ENCODE measurements around the gene CNBD2.
"Not testable (repeated sequence)": the region's sequence is repeated elsewhere in the genome, so short reads cannot be mapped to it uniquely, and the experiment has no call there.

Gene CNBD2

GRCh38 chr20:36064658-36065426 is 96.5 kb downstream of the CNBD2 start:
- peak; percentile 94 for DNase-seq

- DNase-seq, result no peak
These were observed 97.1 kb downstream of the CNBD2 start for GRCh38 chr20:36065427-36065998.

- DNase-seq, result no peak
These were observed 98.4 kb downstream of the CNBD2 start for GRCh38 chr20:36066777-36067176.

GRCh38 chr20:36068526-36068925 is 100.1 kb downstream of the CNBD2 start:
- not testable (repeated sequence) for DNase-seq

GRCh38 chr20:36070451-36070850 is 102.1 kb downstream of the CNBD2 start:
- no peak for DNase-seq

- no peak for DNase-seq
These were observed 103.5 kb downstream of the CNBD2 start for GRCh38 chr20:36071848-36072247.

GRCh38 chr20:36074983-36075382 is 106.6 kb downstream of the CNBD2 start:
- DNase-seq, result no peak

GRCh38 chr20:36077762-36078161 is 109.4 kb downstream of the CNBD2 start:
- not testable (repeated sequence) for DNase-seq

- DNase-seq, result no peak
These were observed 111.1 kb downstream of the CNBD2 start for GRCh38 chr20:36079486-36079885.

- DNase-seq, result not testable (repeated sequence)
These were observed 111.6 kb downstream of the CNBD2 start for GRCh38 chr20:36079984-36080383.
